Measurements from ENCODE around the gene ADAMTS17. TPM values are rescaled to one million over a fixed set of nuclear protein-coding genes. Genes with fewer than 3 reads are reported as not detected.

The ADAMTS17 gene
- total RNA-seq, 2 donors from 2014 or later = 0.37 to 1.1 TPM

DNA sequence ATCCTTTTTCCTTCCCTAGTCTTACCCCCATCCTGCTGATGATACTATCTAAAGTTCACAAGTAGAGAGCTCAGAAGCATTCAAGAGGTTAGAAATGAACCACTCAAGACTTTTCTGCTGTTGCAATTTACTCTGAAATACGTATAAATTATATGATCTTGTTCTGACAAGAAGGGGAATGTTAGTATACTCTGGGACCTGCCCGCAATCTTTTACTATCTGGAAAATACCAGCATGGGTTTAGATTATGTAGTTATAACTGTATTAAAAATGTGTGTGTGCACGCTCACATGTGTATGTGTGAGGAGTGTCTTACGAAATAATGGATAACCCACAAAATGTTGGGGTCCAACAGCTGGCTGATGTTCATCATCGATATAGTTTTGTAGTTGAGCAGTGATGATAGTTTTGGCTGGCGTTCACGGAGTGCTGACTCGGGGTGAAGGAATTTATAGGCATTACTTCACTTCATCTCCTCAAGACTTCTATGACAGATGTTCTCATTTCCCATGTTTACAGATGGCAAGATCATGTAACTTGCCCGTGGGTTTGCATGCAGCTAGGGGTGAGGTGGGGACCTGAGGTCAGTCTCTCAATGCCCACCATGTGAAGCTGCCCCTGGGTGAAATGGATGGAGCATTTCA, 311.1 kb downstream of the ADAMTS17 start:
- H3K36me3 Mint-ChIP-seq (ENCODE audit: low read depth) = peaks cover 6% of the 10 kb centered on the region

GRCh38 chr15:100029868-100030479, 311.8 kb downstream of the ADAMTS17 start:
- Mint-ChIP-seq H3K4me3 (no peak overlapping the region), H3K9me3 (peaks cover 22% of the 10 kb centered on the region), H3K27ac (no peak overlapping the region), H3K27me3 (no peaks in the 10 kb centered on the region), H3K36me3 (ENCODE audit: low read depth) (peaks cover 6% of the 10 kb centered on the region), H3K4me1 (no peaks in the 10 kb centered on the region)
- ATAC-seq (replicated peaks) = no peak

More for the DNA sequence above, 311.1 kb downstream of the ADAMTS17 start:
- H3K27me3 Mint-ChIP-seq = no peaks in the 10 kb centered on the region
- no peaks in the 10 kb centered on the region for H3K4me1 Mint-ChIP-seq
- H3K9me3 Mint-ChIP-seq = peaks cover 22% of the 10 kb centered on the region
- H3K27ac Mint-ChIP-seq = no peak overlapping the region
- ATAC-seq (replicated peaks) = no peak
- H3K4me3 Mint-ChIP-seq = no peak overlapping the region

GRCh38 chr15:100029045-100029444, 312.7 kb downstream of the ADAMTS17 start:
- no peaks in the 10 kb centered on the region for H3K4me1 Mint-ChIP-seq
- ATAC-seq (replicated peaks) = no peak
- H3K4me3 Mint-ChIP-seq = no peak overlapping the region
- no peak overlapping the region for H3K27ac Mint-ChIP-seq
- H3K36me3 Mint-ChIP-seq (ENCODE audit: low read depth) = peaks cover 6% of the 10 kb centered on the region
- H3K27me3 Mint-ChIP-seq = no peaks in the 10 kb centered on the region
- H3K9me3 Mint-ChIP-seq = peaks cover 22% of the 10 kb centered on the region

- no peak for ATAC-seq (replicated peaks)
- Mint-ChIP-seq H3K9me3 (peaks cover 22% of the 10 kb centered on the region), H3K27ac (no peak overlapping the region), H3K4me1 (no peaks in the 10 kb centered on the region), H3K36me3 (ENCODE audit: low read depth) (peaks cover 6% of the 10 kb centered on the region), H3K4me3 (no peak overlapping the region), H3K27me3 (no peaks in the 10 kb centered on the region)
Measured at GRCh38 chr15:100026041-100026440, 315.7 kb downstream of the ADAMTS17 start.

DNA sequence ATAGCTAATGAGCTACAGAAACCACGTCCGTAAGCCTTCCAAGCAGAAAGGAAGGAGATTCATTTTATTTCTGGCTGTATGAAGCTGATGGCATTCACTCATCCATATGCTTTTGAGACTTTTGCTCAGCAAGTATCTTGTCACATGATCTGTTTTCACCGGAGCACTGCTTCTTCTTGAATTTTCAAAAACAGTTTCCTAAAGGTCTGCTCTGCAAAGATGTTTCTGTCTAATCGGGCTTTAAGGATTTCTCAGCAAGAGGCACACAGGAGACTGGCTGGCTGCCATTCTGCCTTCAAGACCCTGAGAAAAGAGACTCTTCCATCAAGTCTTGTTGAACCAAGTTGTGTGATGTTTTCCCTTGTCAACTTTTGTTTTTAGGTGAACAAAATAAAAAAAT, 319.0 kb downstream of the ADAMTS17 start:
- Mint-ChIP-seq H3K4me3 (no peak overlapping the region), H3K27me3 (no peaks in the 10 kb centered on the region), H3K36me3 (ENCODE audit: low read depth) (no peaks in the 10 kb centered on the region), H3K4me1 (no peaks in the 10 kb centered on the region), H3K27ac (no peak overlapping the region), H3K9me3 (peaks cover 13% of the 10 kb centered on the region)
- no peak for ATAC-seq (replicated peaks)

GRCh38 chr15:100022391-100022790, 319.4 kb downstream of the ADAMTS17 start:
- H3K27me3 Mint-ChIP-seq = no peaks in the 10 kb centered on the region
- no peaks in the 10 kb centered on the region for H3K36me3 Mint-ChIP-seq (ENCODE audit: low read depth)
- peaks cover 13% of the 10 kb centered on the region for H3K9me3 Mint-ChIP-seq
- no peak overlapping the region for H3K27ac Mint-ChIP-seq
- ATAC-seq (replicated peaks) = no peak
- no peaks in the 10 kb centered on the region for H3K4me1 Mint-ChIP-seq
- H3K4me3 Mint-ChIP-seq = no peak overlapping the region

DNA sequence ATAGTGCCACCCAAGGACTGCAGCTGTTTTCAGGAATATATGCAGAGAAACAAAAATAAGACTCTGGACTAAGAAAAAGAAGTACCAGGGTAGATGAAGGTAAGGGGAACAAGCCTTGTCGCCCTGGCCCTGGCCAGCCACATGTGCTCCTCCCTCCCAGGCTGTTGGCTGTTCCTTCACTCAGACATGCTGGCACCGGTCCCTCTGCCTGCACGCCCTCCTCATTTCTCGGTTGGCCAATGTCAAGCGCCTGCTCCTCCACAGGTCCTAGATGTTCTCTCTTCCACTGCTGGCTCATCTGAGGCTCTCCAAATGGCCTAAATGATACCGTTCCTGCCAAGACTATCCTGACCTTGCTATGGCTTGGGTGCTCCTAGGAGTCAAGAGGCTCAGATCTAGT, 320.1 kb downstream of the ADAMTS17 start:
- ATAC-seq (replicated peaks) = no peak
- Mint-ChIP-seq H3K9me3 (peaks cover 6% of the 10 kb centered on the region), H3K4me3 (no peak overlapping the region), H3K36me3 (ENCODE audit: low read depth) (no peaks in the 10 kb centered on the region), H3K27me3 (no peaks in the 10 kb centered on the region), H3K4me1 (no peaks in the 10 kb centered on the region), H3K27ac (no peak overlapping the region)

GRCh38 chr15:100020614-100021013, 321.2 kb downstream of the ADAMTS17 start:
- H3K27me3 Mint-ChIP-seq = no peaks in the 10 kb centered on the region
- no peak for ATAC-seq (replicated peaks)
- H3K36me3 Mint-ChIP-seq (ENCODE audit: low read depth) = no peaks in the 10 kb centered on the region
- no peak overlapping the region for H3K27ac Mint-ChIP-seq
- H3K9me3 Mint-ChIP-seq = peaks cover 6% of the 10 kb centered on the region
- no peak overlapping the region for H3K4me3 Mint-ChIP-seq
- no peaks in the 10 kb centered on the region for H3K4me1 Mint-ChIP-seq

GRCh38 chr15:100020189-100020588, 321.6 kb downstream of the ADAMTS17 start:
- Mint-ChIP-seq H3K9me3 (peaks cover 6% of the 10 kb centered on the region), H3K4me3 (no peak overlapping the region), H3K27me3 (no peaks in the 10 kb centered on the region), H3K27ac (no peak overlapping the region), H3K36me3 (ENCODE audit: low read depth) (no peaks in the 10 kb centered on the region), H3K4me1 (no peaks in the 10 kb centered on the region)
- no peak for ATAC-seq (replicated peaks)

GRCh38 chr15:100019601-100020000, 322.2 kb downstream of the ADAMTS17 start:
- Mint-ChIP-seq H3K4me3 (no peak overlapping the region), H3K9me3 (peaks cover 6% of the 10 kb centered on the region), H3K27me3 (no peaks in the 10 kb centered on the region), H3K4me1 (no peaks in the 10 kb centered on the region), H3K27ac (no peak overlapping the region), H3K36me3 (ENCODE audit: low read depth) (no peaks in the 10 kb centered on the region)
- ATAC-seq (replicated peaks) = no peak

GRCh38 chr15:100018191-100018590, 323.6 kb downstream of the ADAMTS17 start:
- no peak overlapping the region for H3K4me3 Mint-ChIP-seq
- H3K27me3 Mint-ChIP-seq = no peaks in the 10 kb centered on the region
- H3K36me3 Mint-ChIP-seq (ENCODE audit: low read depth) = no peaks in the 10 kb centered on the region
- H3K4me1 Mint-ChIP-seq = no peaks in the 10 kb centered on the region
- no peak for ATAC-seq (replicated peaks)
- no peak overlapping the region for H3K27ac Mint-ChIP-seq
- peaks cover 6% of the 10 kb centered on the region for H3K9me3 Mint-ChIP-seq

DNA sequence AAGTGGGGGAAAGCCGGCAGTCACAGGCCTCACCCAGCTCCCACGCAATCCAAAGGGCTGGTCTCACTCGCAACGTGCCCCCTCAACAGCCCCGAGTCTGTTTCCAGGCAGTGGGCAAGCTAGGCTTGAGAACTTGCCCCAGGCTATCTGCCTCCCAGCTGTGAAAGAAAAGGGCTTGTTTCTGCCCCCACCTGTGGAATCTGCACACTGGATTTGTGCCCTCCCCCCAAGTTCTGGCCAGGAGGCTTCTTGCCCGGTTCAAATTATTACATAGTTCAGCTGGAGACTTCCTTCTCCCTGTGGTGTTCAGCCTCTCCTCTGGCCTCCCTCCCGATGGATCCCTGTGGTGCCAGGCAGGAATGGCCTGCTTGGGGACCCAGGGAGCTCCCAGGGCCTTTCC, 324.6 kb downstream of the ADAMTS17 start:
- Mint-ChIP-seq H3K36me3 (ENCODE audit: low read depth) (no peaks in the 10 kb centered on the region), H3K27ac (no peak overlapping the region), H3K4me1 (no peaks in the 10 kb centered on the region), H3K27me3 (no peaks in the 10 kb centered on the region), H3K4me3 (no peak overlapping the region), H3K9me3 (peaks cover 6% of the 10 kb centered on the region)
- no peak for ATAC-seq (replicated peaks)

DNA sequence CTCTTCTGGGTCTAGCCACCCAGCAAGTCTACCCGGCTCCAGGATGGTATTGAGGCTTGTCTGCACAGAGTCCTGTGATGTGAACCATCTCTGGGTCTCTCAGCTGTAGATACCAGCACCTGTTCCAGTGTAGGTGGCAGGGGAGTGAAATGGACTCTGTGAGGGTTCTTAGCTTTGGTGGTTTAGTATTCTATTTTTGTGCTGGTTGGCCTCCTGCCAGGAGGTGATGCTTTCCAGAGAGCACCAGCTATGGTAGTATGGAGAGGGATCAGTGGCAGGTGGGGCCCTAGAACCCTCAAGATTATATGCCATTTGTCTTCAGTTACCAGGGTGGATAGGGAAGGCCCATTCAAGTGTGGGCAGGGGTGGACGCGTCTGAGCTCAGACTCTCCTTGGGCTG, 325.1 kb downstream of the ADAMTS17 start:
- no peak overlapping the region for H3K27ac Mint-ChIP-seq
- peaks cover 6% of the 10 kb centered on the region for H3K9me3 Mint-ChIP-seq
- no peaks in the 10 kb centered on the region for H3K27me3 Mint-ChIP-seq
- no peaks in the 10 kb centered on the region for H3K36me3 Mint-ChIP-seq (ENCODE audit: low read depth)
- no peaks in the 10 kb centered on the region for H3K4me1 Mint-ChIP-seq
- ATAC-seq (replicated peaks) = no peak
- no peak overlapping the region for H3K4me3 Mint-ChIP-seq

GRCh38 chr15:100011235-100011634, 330.5 kb downstream of the ADAMTS17 start:
- ATAC-seq (replicated peaks) = no peak
- H3K36me3 Mint-ChIP-seq (ENCODE audit: low read depth) = no peaks in the 10 kb centered on the region
- no peak overlapping the region for H3K4me3 Mint-ChIP-seq
- H3K27ac Mint-ChIP-seq = no peak overlapping the region
- H3K9me3 Mint-ChIP-seq = no peaks in the 10 kb centered on the region
- no peaks in the 10 kb centered on the region for H3K4me1 Mint-ChIP-seq
- H3K27me3 Mint-ChIP-seq = no peaks in the 10 kb centered on the region

DNA sequence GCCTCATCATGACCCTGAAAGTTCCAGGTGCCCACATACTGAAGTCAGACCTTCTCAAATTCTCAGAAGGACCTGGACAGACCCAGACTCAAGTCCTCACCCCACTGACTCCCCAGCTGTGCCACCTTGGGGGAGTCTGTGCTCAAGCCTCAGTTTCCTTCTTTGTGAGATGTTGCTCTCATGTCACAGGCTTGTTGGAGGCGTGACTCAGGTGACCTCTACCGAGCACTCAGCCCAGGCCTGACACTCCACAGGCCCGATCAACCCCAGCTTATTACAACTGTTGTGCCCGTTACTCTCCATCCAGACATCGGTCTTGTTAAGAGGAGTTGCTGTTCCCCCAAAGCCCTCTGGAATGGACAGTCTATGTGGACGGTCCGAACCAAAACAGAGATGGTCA, 332.4 kb downstream of the ADAMTS17 start:
- Mint-ChIP-seq H3K27ac (no peak overlapping the region), H3K36me3 (ENCODE audit: low read depth) (no peaks in the 10 kb centered on the region), H3K4me1 (no peaks in the 10 kb centered on the region), H3K27me3 (no peaks in the 10 kb centered on the region), H3K4me3 (no peak overlapping the region), H3K9me3 (no peaks in the 10 kb centered on the region)
- no peak for ATAC-seq (replicated peaks)

Data from activated T-helper 17 cell treated with anti-CD3 and anti-CD28 coated beads, Interleukin-2, amount 50 U/mL, for 72 hours (primary cell).